Right atrium auricular region (tissue), 2 donors: ENCODE results near the gene TMEM184C. TPM values are rescaled to one million over a fixed set of nuclear protein-coding genes. Genes with fewer than 3 reads are reported as not detected.

Source experiments
- DNase-seq: peaks from one replicate; pipeline ENCODE4 v3.0.0-alpha.2; 2019; ENCODE audit warnings: low spot score
- H3K27ac ChIP-seq, 2 donors: fragments of 200-600 bp; sonication (generic); 1 replicate in 1 of 2; 2 replicates in 1 of 2; pipeline ENCODE4 v1.5.1; 2016 to 2019
- H3K27me3 ChIP-seq, 2 donors: fragments of 200-600 bp; sonication (generic); one replicate each; pipeline versions ENCODE4 v1.5.1 to v1.6.0; 2017 to 2019
- H3K36me3 ChIP-seq: fragments of 200-600 bp; sonication (generic); one replicate; pipeline ENCODE4 v1.5.1; 2016
- H3K4me1 ChIP-seq, 2 donors: fragments of 200-600 bp; sonication (generic); one replicate each; pipeline versions ENCODE4 v1.5.1 to v1.6.0; 2017 to 2019
- H3K4me3 ChIP-seq, 2 donors: fragments of 200-600 bp; sonication (generic); 1 replicate in 1 of 2; 2 replicates in 1 of 2; pipeline ENCODE4 v1.5.1; 2017 to 2019; ENCODE audit warnings: mild to moderate bottlenecking in 1 of 2, moderate library complexity in 1 of 2
- H3K9me3 ChIP-seq, 2 donors: fragments of 200-600 bp; sonication (generic); one replicate each; pipeline ENCODE4 v1.5.1; 2019
- total RNA-seq, 2 donors: library from RNA; depleted of rRNA; stranded (reverse); fragments of >200 nt; gene quantifications; one replicate each; pipeline ENCODE4 v1.1.0, GENCODE V29; 2016
- TF ChIP-seq, protein P1 (sequence below), 2 donors: fragments of 200-600 bp; sonication (generic); IDR thresholded peaks; one replicate each; pipeline ENCODE4 v1.5.1; 2019; ENCODE audit warnings: antibody characterized with exemption in 2 of 2

The TMEM184C gene
- total RNA-seq, 2 donors from 2014 or later = 20.9 to 27.5 TPM

DNA sequence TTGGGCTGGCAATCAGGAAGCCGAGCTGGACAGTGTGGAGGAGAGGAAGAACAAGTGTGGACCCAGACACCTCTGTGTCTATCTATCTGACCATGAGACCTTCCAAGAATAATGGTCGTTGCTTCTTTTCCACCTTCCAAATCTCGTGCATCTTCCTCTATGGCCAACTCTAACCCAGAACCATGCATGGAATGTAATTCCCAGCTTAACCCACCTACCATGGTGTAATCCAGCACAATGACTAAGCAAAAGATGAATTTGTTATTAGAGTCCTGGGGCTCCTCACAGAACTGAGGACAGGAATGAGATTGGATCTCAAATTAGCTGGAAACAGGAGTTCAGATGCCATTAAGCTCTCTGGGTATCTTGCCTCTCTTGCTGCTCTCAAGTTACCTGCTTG, 17.4 kb upstream of the TMEM184C start:
- Histone ChIP-seq H3K36me3 (no peaks in the 10 kb centered on the region), H3K4me3 (no peak overlapping the region), H3K4me1 (no peaks in the 10 kb centered on the region), H3K27me3 (no peaks in the 10 kb centered on the region), H3K9me3 (no peaks in the 10 kb centered on the region), H3K27ac (no peak overlapping the region)
- no peak for DNase-seq
- TF ChIP-seq, protein P1, sequence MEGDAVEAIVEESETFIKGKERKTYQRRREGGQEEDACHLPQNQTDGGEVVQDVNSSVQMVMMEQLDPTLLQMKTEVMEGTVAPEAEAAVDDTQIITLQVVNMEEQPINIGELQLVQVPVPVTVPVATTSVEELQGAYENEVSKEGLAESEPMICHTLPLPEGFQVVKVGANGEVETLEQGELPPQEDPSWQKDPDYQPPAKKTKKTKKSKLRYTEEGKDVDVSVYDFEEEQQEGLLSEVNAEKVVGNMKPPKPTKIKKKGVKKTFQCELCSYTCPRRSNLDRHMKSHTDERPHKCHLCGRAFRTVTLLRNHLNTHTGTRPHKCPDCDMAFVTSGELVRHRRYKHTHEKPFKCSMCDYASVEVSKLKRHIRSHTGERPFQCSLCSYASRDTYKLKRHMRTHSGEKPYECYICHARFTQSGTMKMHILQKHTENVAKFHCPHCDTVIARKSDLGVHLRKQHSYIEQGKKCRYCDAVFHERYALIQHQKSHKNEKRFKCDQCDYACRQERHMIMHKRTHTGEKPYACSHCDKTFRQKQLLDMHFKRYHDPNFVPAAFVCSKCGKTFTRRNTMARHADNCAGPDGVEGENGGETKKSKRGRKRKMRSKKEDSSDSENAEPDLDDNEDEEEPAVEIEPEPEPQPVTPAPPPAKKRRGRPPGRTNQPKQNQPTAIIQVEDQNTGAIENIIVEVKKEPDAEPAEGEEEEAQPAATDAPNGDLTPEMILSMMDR (IDR thresholded peaks at IDR 0.05) = no peak

DNA sequence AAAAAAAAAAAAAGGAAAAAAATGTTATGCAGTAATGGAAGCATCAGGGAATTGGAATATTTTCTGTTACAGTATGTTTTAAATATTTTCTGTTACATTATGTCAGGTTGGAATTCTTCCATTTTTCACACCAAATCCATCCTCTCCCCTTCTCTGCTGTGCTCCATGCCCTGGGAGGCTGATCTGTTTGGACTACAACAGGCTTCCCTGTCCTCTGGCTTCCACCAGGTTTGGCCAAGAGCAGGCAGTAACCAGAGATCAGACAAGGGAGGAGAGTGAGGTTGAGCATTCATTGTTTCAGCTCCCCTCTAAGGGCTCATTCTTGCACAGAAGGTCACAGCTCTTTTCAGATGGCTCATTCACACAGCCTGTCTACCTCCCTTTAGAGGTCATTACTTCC, 11.7 kb upstream of the TMEM184C start:
- Histone ChIP-seq H3K27me3 (no peaks in the 10 kb centered on the region), H3K9me3 (no peaks in the 10 kb centered on the region), H3K4me3 (no peak overlapping the region), H3K27ac (no peak overlapping the region), H3K4me1 (no peaks in the 10 kb centered on the region), H3K36me3 (no peaks in the 10 kb centered on the region)
- TF ChIP-seq, protein P1 (IDR thresholded peaks at IDR 0.05) = no peak
- no peak for DNase-seq

DNA sequence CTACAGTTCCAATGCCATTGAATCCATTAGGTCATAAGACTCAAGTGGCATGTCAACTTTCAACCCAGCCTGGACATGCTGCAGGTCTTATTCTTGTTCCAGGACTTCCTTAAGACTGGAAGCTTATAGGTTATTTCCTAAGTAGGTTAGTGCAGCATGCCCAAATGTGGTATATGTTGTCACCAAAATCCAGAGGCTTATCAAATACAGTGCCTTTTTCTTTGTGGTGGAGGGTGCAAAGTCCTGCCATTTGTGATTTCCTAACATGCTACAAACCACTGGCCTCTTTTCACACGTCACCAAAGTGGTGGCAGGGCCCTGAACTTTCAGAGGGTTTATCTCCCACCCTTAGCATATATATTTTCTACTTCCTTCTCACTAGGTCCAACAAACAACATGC, 9.7 kb upstream of the TMEM184C start:
- Histone ChIP-seq H3K9me3 (no peaks in the 10 kb centered on the region), H3K27ac (no peak overlapping the region), H3K36me3 (no peaks in the 10 kb centered on the region), H3K27me3 (no peaks in the 10 kb centered on the region), H3K4me3 (no peak overlapping the region), H3K4me1 (no peaks in the 10 kb centered on the region)
- no peak for DNase-seq
- TF ChIP-seq, protein P1 (IDR thresholded peaks at IDR 0.05) = no peak

DNA sequence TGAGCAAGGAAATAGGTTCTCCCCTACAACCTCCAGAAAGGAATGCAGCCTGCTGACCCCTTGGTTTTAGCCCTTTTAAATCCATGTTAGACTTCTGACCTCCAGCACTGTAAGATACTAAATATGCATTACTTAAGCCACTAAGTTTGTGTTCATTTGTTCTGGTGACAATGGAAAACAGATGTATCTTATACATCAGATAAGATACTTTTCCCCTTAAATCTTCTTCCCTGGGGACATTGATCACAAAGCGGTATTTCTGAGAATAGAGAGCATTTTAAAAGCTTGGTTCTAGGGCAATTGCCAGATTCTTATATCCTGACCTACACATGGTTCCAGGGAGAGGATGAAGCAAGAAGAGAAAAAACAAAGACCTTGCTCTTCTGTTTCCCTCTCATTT, 6.5 kb upstream of the TMEM184C start:
- H3K27ac ChIP-seq = no peak overlapping the region
- TF ChIP-seq, protein P1 (IDR thresholded peaks at IDR 0.05) = no peak
- no peaks in the 10 kb centered on the region for H3K36me3 ChIP-seq
- no peak for DNase-seq
- H3K4me3 ChIP-seq = no peak overlapping the region
- H3K27me3 ChIP-seq = no peaks in the 10 kb centered on the region
- H3K4me1 ChIP-seq = no peaks in the 10 kb centered on the region
- H3K9me3 ChIP-seq = no peaks in the 10 kb centered on the region

DNA sequence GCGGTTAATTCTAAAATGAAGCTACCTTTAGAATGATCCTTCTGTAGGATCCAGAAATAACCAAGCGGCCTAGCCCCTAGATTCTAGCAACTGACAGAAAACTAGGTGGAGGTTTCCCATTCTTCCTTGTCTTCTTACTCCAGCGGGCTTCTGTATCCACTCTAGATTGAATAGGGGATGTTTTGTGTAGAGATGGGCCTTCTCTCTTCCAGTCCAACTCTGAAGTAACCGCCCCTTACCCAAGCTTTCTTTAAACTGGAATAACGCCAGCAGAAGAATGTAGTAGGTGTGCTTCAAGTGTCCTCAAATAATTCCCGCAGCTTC, 386 bp upstream of the TMEM184C start:
- TF ChIP-seq, protein P1 (IDR thresholded peaks at IDR 0.05) = no peak

DNA sequence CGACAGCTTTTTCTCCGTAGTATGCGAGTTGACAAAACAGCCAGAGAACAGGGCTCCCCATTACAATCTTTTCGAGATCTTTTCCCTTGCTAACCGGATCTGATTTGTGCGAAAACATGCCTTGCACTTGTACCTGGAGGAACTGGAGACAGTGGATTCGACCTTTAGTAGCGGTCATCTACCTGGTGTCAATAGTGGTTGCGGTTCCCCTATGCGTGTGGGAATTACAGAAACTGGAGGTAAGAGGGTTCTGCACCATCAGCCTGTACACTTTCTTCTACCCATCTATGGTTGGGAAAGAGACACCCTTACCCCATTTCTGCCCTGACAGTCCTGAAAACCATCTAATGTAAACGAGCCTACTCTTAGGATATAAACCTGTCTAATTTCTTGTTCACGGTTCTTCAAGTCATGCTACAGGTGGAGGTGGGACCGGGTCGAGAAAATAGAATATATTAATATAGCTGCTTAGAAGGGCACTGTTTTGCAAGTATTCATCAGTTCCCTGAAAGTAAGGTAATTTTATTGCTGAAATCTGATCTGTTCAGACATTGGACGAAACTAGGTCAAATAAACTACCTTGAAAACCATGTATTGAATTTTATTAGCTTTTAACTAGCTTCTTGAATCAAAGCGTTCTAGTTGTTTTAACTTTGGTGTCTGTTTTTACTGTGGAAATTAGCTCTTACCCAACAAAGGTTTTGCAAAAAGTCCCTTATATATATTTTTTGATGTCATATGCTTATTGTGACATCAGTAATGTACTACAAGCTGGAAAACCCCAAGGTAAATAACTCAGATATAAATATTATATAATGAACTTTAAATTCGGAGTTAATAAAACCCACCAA, 869 bp downstream of the TMEM184C start:
- Histone ChIP-seq H3K36me3 (no peaks in the 10 kb centered on the region), H3K4me3 (peak overlapping the region; percentile 57 to 73), H3K27ac (peak overlapping the region; percentile 66 to 77), H3K4me1 (peaks cover 0 to 43% of the 10 kb centered on the region in 2 donors), H3K27me3 (no peaks in the 10 kb centered on the region), H3K9me3 (no peaks in the 10 kb centered on the region)
- TF ChIP-seq, protein P1 (IDR thresholded peaks at IDR 0.05) = no peak
- DNase-seq = no peak

More for the DNA sequence above, 386 bp upstream of the TMEM184C start:
- DNase-seq = no peak
- H3K4me3 ChIP-seq = peak overlapping the region; percentile 57 to 73
- peaks cover 0 to 43% of the 10 kb centered on the region in 2 donors for H3K4me1 ChIP-seq
- peak overlapping the region; percentile 66 to 77 for H3K27ac ChIP-seq
- H3K36me3 ChIP-seq = no peaks in the 10 kb centered on the region
- no peaks in the 10 kb centered on the region for H3K27me3 ChIP-seq
- H3K9me3 ChIP-seq = no peaks in the 10 kb centered on the region
